Erythroblast (primary cell): ENCODE measurements around the gene GCNA.

Experiments
- GATA1 ChIP-seq: IDR thresholded peaks from 2 replicates; pipeline ENCODE4 v1.6.1; 2011; ENCODE audit warnings: low read depth, mild to moderate bottlenecking, control low read depth, low read length, moderate library complexity
- POLR2A ChIP-seq: IDR thresholded peaks from 2 replicates; pipeline ENCODE4 v1.6.1; 2011; ENCODE audit warnings: mild to moderate bottlenecking, low read length

DNA sequence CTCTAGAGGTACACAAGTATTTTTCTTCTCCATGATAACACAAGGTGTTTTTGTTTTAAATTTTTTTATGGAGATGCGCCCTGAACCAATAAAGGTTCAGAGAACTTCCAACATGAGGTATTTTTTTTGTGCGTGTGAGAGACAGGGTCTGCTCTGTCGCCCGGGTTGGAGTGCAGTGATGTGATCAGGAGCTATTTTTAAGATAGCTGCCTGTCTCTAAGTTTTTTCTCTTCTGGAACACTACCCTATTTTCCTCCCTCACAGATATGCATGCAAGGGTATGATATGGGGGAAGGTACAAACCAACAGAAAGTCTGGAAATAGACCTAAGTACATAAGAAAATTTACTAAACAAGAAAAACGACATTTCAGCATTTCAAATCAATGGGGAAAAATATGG, 3.0 kb downstream of the GCNA start:
- TF ChIP-seq POLR2A = no peak
- TF ChIP-seq GATA1 = no peak
